Measurements from ENCODE around the gene ACTR1B.

DNA sequence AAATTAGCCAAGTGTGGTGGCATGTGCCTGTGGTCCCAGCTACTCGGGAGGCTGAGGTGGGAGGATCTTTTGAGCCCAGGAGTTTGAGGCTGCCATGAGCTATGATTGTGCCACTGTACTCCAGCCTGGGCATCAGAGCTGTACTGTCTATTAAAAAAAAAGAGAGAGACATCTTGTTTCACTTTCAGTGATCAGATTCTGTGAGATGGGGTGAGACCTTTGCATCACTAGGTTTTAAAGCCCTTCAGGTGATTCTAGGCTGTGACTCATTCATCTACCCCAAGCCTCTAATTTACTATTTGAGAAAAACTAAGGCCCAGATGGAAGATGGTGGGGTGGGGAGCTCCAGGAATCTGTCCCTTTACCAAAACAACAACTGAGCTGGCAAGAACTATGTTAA, 12.8 kb upstream of the ACTR1B start:
- TF ChIP-seq, protein P1, sequence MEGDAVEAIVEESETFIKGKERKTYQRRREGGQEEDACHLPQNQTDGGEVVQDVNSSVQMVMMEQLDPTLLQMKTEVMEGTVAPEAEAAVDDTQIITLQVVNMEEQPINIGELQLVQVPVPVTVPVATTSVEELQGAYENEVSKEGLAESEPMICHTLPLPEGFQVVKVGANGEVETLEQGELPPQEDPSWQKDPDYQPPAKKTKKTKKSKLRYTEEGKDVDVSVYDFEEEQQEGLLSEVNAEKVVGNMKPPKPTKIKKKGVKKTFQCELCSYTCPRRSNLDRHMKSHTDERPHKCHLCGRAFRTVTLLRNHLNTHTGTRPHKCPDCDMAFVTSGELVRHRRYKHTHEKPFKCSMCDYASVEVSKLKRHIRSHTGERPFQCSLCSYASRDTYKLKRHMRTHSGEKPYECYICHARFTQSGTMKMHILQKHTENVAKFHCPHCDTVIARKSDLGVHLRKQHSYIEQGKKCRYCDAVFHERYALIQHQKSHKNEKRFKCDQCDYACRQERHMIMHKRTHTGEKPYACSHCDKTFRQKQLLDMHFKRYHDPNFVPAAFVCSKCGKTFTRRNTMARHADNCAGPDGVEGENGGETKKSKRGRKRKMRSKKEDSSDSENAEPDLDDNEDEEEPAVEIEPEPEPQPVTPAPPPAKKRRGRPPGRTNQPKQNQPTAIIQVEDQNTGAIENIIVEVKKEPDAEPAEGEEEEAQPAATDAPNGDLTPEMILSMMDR (conservative IDR thresholded peaks at IDR 0.05; ENCODE audit: low read depth in 2 of 2) = no peak
- TF ChIP-seq EZH2 (IDR thresholded peaks at IDR 0.05; ENCODE audit: low read depth, unreplicated experiment) = no peak
- TF ChIP-seq POLR2AphosphoS5 (IDR thresholded peaks at IDR 0.05; ENCODE audit: low read depth) = no peak
- TF ChIP-seq, protein P2, sequence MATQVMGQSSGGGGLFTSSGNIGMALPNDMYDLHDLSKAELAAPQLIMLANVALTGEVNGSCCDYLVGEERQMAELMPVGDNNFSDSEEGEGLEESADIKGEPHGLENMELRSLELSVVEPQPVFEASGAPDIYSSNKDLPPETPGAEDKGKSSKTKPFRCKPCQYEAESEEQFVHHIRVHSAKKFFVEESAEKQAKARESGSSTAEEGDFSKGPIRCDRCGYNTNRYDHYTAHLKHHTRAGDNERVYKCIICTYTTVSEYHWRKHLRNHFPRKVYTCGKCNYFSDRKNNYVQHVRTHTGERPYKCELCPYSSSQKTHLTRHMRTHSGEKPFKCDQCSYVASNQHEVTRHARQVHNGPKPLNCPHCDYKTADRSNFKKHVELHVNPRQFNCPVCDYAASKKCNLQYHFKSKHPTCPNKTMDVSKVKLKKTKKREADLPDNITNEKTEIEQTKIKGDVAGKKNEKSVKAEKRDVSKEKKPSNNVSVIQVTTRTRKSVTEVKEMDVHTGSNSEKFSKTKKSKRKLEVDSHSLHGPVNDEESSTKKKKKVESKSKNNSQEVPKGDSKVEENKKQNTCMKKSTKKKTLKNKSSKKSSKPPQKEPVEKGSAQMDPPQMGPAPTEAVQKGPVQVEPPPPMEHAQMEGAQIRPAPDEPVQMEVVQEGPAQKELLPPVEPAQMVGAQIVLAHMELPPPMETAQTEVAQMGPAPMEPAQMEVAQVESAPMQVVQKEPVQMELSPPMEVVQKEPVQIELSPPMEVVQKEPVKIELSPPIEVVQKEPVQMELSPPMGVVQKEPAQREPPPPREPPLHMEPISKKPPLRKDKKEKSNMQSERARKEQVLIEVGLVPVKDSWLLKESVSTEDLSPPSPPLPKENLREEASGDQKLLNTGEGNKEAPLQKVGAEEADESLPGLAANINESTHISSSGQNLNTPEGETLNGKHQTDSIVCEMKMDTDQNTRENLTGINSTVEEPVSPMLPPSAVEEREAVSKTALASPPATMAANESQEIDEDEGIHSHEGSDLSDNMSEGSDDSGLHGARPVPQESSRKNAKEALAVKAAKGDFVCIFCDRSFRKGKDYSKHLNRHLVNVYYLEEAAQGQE (IDR thresholded peaks at IDR 0.05; ENCODE audit: unreplicated experiment) = no peak
- no peak for TF ChIP-seq NANOG (IDR thresholded peaks at IDR 0.05; ENCODE audit: borderline replicate concordance)
- TF ChIP-seq ZNF462 (CRISPR knock-in tag; IDR thresholded peaks at IDR 0.05) = no peak
- TF ChIP-seq CREB1 (CRISPR knock-in tag; IDR thresholded peaks at IDR 0.05; ENCODE audit: low read depth) = no peak
- TF ChIP-seq, protein P3, sequence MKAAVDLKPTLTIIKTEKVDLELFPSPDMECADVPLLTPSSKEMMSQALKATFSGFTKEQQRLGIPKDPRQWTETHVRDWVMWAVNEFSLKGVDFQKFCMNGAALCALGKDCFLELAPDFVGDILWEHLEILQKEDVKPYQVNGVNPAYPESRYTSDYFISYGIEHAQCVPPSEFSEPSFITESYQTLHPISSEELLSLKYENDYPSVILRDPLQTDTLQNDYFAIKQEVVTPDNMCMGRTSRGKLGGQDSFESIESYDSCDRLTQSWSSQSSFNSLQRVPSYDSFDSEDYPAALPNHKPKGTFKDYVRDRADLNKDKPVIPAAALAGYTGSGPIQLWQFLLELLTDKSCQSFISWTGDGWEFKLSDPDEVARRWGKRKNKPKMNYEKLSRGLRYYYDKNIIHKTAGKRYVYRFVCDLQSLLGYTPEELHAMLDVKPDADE (IDR thresholded peaks at IDR 0.05) = no peak
- TF ChIP-seq EZH2phosphoT487 (IDR thresholded peaks at IDR 0.05; ENCODE audit: unreplicated experiment) = no peak
- no peak for TF ChIP-seq ZNF331 (CRISPR knock-in tag; IDR thresholded peaks at IDR 0.05; ENCODE audit: low read depth)
- no peak for TF ChIP-seq ZNF114 (CRISPR knock-in tag; IDR thresholded peaks at IDR 0.05)
- no peak for TF ChIP-seq JUNB (IDR thresholded peaks at IDR 0.05; ENCODE audit: unreplicated experiment)

All from GM23338 (cell line).